B cell (primary cell): ENCODE measurements around the gene CLEC19A.

Experiments
- CTCF ChIP-seq: fragments of 200-600 bp; IDR thresholded peaks from one replicate; pipeline ENCODE4 v1.8.0; 2022; ENCODE audit warnings: antibody characterized with exemption, mild to moderate bottlenecking
- EZH2 ChIP-seq: IDR thresholded peaks from 2 replicates; pipeline ENCODE4 v1.6.1; 2012; ENCODE audit warnings: borderline replicate concordance, low read depth, mild to moderate bottlenecking, moderate library complexity, low read length; ENCODE audit not compliant: insufficient read depth, poor library complexity, severe bottlenecking

- no peak for TF ChIP-seq CTCF
- no peak for TF ChIP-seq EZH2
These were observed 32.6 kb upstream of the CLEC19A start for GRCh38 chr16:19252904-19253303.
